H1 (cell line): ENCODE results near the gene ELMO1. TPM values are rescaled to one million over a fixed set of nuclear protein-coding genes. Genes with fewer than 3 reads are reported as not detected.

Experiments used
- POLR2A ChIP-seq, 2 experiments: IDR thresholded peaks; 1 replicate in 1 of 2; 2 replicates in 1 of 2; pipeline ENCODE4 v1.6.1; 2011; ENCODE audit warnings: low read depth in 2 of 2, low read length in 2 of 2, mild to moderate bottlenecking in 2 of 2; ENCODE audit errors: control extremely low read depth in 1 of 2
- RXRA ChIP-seq: IDR thresholded peaks from 2 replicates; pipeline ENCODE4 v1.6.1; 2011; ENCODE audit warnings: low read depth, mild to moderate bottlenecking, low read length, moderate library complexity; ENCODE audit not compliant: insufficient read depth
- SP1 ChIP-seq: IDR thresholded peaks from 2 replicates; pipeline ENCODE4 v1.6.1; 2011; ENCODE audit warnings: low read depth, low read length
- polyA plus RNA-seq, 7 experiments: library from polyadenylated mRNA; depleted of rRNA in 3 of 7; stranded (reverse) in 5 of 7; unstranded in 2 of 7; fragments of >200 nt in 5 of 7; fragments of 200-250 nt in 2 of 7; gene quantifications; 1 replicate in 5 of 7; 2 replicates in 1 of 7; 4 replicates in 1 of 7; pipeline versions ENCODE4 v1.2.1 to v1.2.3, GENCODE V29; 2011 to 2013; ENCODE audit warnings: missing spikeins in 2 of 7, mixed read lengths in 2 of 7
- total RNA-seq: library from RNA; stranded (reverse); fragmentation: NEBNext Ultra II Directional; extraction: Animal tissue kit (Norgen Biotek cat#: 25700); gene quantifications from 2 replicates; pipeline ENCODE4 v1.2.1, GENCODE V29; 2021
- TF ChIP-seq, protein P1 (sequence below), 3 experiments: IDR thresholded peaks; 1 replicate in 2 of 3; 2 replicates in 1 of 3; pipeline versions ENCODE4 v1.5.1 to v1.6.1; 2011; ENCODE audit warnings: low read length in 3 of 3, mild to moderate bottlenecking in 3 of 3, inconsistent platforms in 2 of 3, low read depth in 1 of 3, moderate library complexity in 1 of 3; ENCODE audit not compliant: insufficient read depth in 1 of 3; ENCODE audit errors: control extremely low read depth in 1 of 3

The ELMO1 gene
- total and polyA plus RNA-seq, 2 of the 8 experiments (the other 6 are each of a cell fraction or from before 2014, with no cell fraction given) = 18.4 to 21.0 TPM

DNA sequence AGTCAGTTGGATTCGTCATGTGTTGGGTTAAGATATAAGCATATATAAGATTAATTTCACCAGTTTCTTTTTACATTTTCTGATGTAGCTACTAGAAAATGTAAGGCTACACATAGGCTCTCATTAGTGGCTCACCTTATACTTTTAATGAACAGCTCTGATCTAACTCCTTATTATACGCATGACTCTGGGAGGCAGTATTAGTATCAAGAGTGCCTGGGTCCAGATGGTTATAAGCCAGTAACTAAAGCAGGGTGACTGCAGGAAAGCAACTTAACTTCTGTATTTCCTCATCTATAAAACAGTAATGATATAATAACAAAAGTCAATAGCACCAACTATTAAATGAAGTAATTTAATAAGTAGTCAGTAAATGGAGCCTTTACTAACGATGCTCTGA is 1.4 kb upstream of the ELMO1 start (continued):
- TF ChIP-seq, protein P1, sequence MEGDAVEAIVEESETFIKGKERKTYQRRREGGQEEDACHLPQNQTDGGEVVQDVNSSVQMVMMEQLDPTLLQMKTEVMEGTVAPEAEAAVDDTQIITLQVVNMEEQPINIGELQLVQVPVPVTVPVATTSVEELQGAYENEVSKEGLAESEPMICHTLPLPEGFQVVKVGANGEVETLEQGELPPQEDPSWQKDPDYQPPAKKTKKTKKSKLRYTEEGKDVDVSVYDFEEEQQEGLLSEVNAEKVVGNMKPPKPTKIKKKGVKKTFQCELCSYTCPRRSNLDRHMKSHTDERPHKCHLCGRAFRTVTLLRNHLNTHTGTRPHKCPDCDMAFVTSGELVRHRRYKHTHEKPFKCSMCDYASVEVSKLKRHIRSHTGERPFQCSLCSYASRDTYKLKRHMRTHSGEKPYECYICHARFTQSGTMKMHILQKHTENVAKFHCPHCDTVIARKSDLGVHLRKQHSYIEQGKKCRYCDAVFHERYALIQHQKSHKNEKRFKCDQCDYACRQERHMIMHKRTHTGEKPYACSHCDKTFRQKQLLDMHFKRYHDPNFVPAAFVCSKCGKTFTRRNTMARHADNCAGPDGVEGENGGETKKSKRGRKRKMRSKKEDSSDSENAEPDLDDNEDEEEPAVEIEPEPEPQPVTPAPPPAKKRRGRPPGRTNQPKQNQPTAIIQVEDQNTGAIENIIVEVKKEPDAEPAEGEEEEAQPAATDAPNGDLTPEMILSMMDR (IDR thresholded peaks at IDR 0.05; ENCODE audit: control extremely low read depth in 1 of 3, insufficient read depth in 1 of 3, low read depth in 1 of 3, low read length in 3 of 3) = no peak
- TF ChIP-seq POLR2A (IDR thresholded peaks at IDR 0.05; ENCODE audit: control extremely low read depth in 1 of 2, low read depth in 2 of 2, low read length in 2 of 2) (no peak), SP1 (no peak), RXRA (no peak)
